Activated CD4-positive, CD25-positive, alpha-beta regulatory T cell treated with anti-CD3 and anti-CD28 coated beads, Interleukin-2, amount 50 U/mL, for 72 hours (primary cell): ENCODE data around the gene SDHAF3.
"Not testable (repeated sequence)": the region's sequence is repeated elsewhere in the genome, so short reads cannot be mapped to it uniquely, and the experiment has no call there.

Experiments
- DNase-seq: peaks from one replicate; pipeline ENCODE4 v3.0.0; 2021

Gene SDHAF3

GRCh38 chr7:97126483-97127171, 9.1 kb downstream of the SDHAF3 start:
- DNase-seq: no peak

DNA sequence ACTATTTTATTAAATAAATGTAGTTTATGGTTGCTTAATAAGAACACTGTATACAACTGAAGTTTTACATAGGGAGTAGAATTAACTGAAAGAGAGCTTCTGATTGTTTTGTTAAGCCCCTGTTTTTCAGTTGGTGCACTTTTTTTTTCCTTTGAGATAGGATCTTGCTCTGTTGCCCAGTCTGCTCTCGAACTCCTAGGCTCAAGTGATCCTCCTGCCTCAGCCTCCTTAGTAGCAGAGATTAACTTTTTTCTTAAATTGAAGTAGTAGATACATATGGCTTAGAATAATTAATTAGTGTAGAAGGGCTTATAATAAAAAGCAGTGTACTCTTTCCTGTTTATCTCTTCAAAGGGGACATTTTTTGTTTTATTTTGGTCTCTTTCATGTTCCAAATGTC, 11.2 kb downstream of the SDHAF3 start:
- no peak for DNase-seq

DNA sequence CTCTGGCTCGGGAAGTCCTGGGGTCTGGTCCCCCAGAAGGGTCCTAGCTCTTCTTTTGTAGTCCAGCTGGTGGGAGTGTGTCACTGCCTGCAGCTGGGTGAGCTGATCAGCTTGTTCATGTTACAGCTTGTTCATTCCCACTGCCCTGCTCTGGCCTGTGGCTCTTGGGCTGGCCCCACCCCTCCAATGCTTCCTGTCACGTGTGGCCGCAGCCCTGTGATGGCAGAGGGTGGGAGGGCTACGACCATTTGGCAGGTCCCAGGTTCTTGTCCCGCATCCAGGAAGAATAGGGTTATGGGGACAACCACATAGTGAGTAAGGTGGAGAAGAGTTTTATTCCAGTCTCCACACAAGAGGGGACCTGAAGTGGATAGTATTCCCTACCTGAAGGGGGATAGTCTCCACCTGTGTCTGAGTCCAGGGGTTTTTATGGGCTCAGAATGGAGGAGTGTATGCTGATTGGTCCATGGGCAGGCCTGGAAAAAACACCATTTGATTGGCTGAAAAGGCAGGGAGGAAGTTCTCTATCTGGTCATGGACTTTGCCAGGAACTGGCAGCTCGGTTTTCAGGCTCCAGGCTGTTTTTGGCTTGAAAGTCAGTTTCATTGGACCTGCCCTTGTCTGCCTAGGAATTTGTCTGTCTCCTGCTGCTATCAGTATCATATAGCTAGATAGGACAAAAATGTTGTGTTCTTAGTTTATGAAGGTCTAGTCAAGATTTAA, 13.1 kb downstream of the SDHAF3 start:
- no peak for DNase-seq

DNA sequence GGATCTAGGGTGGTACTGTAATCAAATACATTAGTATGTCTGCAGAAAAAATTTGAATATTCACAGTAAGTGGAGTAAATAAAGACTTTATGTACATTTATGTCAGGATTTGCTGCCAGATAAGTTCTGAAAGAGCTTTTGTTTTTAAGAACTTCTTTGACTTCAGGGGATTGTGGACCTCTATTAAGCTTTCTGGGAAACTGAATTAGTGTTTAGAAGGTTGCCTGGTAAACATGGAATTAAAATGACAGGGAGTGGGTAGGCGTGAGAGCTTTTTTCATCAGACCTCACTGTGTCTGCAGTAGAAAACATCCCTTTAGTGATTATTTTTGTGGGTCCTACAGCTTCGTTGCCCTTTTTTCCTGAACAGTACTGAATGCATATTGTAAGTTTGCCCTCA, 15.7 kb downstream of the SDHAF3 start:
- DNase-seq: no peak

GRCh38 chr7:97138830-97139229, 21.3 kb downstream of the SDHAF3 start:
- DNase-seq: no peak

DNA sequence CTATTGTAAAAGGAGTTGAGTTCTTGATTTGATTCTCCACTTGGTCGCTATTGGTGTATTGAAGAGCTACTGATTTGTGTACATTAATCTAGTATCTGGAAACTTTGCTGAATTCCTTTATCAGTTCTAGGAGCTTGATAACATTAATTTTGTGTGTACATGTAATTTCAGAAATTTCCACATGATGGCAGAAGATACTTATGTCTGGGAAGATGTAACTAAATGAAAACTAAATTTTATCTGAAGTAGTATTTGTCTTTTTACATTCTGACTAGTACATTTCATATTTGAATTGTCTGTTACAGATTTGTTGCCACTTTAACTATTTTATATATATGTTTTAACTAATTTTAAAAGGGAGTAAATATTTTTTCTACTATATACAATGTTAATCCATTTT, 27.6 kb downstream of the SDHAF3 start:
- no peak for DNase-seq

DNA sequence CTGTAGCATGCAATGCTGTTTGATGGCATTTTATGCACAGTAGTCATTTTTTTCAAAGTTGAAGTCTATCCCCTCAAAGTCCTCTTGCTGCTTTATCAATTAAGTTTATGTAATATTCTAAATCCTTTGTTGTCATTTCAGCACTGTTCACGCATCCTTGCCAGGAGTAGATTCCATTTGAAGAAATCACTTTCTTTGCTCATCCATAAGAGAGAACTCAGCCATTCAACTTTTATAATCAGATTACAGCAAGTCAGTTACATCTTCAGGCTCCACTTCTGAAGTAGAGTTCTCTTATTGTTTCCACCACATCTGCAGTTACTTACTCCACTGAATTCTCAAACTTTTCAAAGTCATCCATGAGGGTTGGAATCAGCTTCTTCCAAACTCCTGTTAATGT, 32.3 kb downstream of the SDHAF3 start:
- no peak for DNase-seq

DNA sequence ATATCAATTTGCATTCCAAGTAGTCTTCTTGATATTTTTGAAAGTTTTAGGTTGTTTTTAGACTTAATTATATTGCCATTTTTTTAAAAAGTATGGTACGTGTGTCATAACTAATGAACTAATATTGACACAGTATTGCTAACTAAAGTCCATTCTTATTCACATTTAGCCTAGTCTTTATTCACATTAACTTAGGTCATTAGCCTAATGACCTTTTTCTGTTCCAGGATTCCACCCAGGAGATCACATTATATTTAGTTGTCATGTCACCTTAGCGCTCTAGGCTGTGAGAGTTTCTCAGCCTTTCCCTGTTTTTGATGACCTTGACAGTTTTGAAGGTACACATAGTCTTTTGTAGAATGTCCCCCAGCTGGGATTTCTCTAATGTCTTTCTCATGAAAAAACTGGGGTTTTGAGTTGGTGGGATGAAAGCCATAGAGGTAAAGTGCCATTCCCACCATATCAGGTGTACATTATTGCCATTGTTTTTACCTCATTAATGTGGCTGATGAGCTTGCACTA, 38.5 kb downstream of the SDHAF3 start:
- DNase-seq: no peak

GRCh38 chr7:97159984-97160383, 42.5 kb downstream of the SDHAF3 start:
- DNase-seq: not testable (repeated sequence)

DNA sequence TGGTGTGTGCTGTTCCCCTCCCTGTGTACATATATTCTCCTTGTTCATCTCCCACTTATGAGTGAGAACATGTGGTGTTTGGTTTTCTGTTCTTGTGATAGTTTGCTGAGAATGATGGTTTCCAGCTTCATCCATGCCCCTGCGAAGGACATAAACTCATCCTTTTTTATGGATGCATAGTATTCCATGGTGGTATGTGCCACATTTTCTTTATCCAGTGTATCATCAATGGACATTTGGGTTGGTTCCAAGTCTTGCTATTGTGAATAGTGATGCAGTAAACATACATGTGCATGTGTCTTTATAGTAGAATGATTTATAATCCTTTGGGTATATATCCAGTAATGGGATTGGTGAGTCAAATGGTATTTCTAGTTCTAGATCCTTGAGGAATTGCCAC, 44.1 kb downstream of the SDHAF3 start:
- DNase-seq: not testable (repeated sequence)

DNA sequence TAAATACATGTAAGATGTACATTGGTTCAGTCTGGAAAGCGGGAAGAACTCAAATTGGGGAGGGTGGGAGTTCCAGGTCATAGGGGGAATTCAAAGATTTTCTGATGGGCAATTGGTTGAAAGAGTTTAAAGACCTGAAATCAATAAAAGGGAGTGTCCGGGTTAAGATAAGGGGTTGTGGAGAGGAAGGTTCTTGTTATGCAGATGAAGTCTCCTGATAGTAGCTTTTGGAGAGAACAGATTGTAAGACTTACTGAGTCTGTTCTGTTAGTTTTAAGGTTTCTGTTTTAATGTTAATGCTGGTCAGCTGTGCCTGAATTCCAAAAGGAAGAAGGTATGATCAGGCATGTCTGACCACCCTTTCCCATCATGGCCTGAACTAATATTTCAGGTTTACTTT, 48.8 kb downstream of the SDHAF3 start:
- no peak for DNase-seq

DNA sequence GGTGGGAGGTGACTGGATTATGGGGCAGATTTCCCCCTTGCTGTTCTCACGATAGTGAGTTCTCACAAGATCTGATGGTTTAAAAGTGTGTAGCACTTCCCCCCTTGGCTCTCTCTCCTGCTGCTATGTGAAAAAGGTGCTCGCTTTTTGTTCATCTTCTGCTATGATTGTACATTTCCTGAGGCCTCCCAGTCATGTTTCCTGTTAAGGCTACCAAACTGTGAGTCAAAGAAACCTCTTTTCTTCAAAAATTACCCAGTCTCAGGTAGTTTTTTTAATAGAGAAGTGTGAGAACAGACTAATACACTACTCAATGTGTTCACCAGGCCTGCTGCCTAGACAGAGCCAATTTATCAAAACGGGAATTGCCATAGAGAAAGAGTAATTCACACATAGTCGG, 49.7 kb downstream of the SDHAF3 start:
- DNase-seq: no peak

- DNase-seq: no peak
Observed at GRCh38 chr7:97167749-97168148, 50.3 kb downstream of the SDHAF3 start.

DNA sequence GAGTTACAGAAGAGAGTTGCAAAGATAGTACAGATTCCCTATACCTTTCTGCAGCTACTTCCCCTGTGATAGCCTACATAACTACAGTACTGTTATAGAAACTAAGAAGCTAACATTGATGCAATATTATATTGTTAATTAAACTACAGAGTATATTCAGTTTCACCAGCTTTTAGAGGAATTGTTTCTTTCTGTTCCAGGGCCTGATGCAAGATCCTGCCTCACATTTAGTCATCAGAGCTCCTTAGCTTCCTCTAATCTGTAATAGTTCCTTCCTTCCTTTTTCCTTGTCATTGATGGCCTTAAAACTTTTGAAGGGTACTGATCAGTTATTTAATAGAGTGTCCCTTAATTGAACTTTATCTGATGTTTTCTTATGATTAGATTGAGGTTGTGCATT, 56.8 kb downstream of the SDHAF3 start:
- no peak for DNase-seq

DNA sequence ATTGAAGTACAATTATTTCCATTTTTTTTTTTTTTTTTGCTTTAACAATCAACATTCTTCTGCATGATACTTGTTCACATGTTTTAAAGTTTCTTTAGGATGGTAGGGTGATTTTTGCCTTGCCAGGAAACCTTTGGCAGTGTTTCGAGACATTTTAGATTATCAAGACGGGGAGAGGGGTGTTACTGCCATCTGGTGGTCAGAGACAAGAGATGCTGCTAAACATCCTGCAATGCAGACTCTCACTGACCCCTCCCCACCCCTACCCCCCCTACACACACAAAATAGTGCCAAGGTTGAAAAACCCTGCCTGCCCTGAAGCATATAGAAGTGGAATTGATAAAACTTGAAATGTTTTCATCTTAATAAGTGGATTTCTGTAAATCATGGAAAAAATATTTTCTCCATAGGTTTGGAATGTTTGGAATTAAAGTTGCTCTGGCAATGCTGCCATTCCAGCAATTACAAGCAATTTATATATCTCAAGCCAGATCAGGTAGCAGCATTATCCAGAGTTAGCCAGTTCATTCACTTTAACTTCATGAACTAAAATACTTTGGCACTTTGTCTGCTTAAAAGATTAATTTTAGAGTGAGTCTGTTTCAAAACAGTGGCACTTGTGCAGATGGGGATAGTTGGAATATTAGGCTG, 62.1 kb downstream of the SDHAF3 start:
- no peak for DNase-seq

DNA sequence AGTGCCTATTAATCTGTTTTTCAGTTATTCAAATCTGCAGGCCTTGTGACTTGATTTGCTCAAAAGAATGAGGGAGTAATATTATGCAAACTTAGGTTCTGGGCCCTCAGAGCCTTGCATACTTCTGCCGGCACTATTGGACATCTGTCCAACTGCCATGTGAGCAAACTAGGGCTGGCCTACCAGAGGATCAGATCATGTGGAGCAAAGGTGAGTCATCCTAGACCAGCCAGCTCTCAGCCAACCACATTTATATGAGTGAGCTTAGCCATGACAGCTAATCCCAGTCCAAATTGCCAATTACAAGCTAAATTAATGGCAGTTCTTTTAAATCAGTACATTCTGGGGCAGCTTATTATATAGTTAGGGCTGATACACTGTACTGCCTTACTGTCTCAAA, 69.6 kb downstream of the SDHAF3 start:
- no peak for DNase-seq

DNA sequence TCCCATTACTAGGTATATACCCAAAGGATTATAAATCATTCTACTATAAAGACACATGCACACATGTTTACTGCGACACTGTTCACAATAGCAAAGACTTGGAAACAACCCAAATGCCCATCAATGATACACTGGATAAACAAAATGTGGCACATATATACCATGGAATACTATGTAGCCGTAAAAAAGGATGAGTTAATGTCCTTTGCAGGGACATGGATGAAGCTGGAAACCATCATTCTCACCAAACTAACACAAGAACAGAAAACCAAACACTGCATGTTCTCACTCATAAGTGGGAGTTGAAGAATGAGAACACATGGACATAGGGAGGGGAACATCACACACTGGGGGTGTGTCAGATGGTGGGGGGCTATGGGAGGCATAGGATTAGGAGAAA, 78.7 kb downstream of the SDHAF3 start:
- DNase-seq: not testable (repeated sequence)

DNA sequence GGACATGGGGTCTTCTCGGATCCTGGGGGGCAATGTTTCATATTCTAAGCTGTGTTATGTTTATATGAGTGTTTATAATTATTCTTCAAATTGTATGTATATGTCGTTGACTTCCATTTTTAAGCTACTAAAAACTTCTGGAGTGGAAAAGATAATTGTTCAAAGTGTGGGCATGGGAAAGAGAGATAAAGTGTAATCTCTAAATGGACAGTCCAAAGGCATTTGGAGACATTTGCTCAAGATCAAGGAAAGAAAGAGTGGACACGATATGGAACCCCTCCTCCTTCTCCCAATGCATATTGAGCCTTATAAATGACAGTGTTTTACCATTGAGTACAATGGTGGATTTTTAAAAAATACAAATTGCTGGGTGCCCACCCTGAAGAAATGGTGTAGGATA, 81.1 kb downstream of the SDHAF3 start:
- DNase-seq: no peak

DNA sequence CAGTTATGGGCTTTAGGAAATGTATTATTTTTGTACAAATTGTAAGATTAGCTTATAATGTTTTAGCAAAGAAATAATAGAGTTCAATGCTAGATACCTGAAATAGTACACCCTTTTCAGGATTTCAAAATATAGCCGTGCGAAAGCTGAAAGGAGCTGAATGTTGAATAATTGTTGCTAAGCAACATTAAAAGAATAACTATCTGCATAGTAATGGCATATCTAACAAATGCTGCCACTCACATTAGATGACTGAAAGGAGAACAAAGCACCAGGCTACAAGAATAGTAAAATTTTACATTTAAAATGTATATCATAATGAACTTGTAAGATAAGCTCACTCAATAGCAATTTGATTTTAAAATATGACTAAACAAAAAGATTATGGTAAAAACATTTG, 82.5 kb downstream of the SDHAF3 start:
- DNase-seq: no peak

DNA sequence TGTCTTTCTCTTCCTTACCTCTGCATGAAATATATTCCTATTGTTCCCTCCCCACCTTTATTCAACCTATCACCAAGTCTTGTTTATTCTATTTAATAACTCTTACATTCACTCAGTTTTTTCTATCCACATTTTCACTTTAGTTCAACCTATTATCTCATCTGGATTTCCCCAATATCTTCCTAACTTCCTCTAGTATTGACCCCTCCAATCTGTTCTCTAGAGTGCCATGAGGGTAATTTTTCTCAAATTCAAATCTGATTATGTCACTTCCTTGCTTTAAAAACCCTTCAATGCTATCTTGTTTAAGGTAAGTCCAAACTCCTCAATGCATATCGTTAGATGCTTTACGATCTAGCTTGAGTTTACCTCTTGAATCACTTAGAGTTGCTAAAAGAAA, 86.5 kb downstream of the SDHAF3 start:
- no peak for DNase-seq

DNA sequence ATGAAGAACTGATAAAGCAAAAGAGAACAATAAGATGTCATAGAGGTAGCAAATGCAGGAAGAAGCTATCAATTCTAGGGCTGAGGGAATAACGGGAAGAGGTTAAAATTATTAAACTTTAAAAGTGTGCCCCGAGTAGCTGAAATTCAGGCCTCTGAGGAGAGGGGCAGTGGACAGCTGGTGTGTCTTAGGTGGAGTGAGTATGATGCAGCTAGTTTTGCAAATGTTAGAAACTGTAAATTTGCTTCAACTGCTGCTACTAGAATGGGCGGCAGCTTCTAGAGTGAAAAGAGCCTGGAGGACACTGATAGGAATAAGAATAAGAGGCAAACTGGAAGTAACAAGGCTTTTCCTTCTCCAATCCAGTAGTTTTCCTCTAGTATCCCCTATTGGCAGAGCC, 87.3 kb downstream of the SDHAF3 start:
- DNase-seq: no peak

DNA sequence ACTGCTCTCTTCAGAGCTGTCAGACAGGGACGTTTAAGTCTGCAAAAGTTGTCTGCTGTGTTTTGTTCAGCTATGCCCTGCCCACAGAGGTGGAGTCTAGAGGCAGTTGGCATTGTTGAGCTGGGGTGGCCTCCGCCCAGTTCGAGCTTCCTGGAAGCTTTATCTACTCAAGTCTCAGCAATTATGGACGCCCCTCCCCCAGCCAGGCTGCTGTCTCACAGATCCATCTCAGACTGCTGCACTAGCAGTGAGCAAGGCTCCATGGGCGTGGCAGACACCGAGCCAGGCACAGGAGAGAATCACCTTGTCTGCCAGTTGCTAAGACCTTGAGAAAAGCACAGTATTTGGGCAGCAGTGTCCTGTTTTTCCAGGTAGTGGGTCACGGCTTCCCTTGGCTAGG, 98.1 kb downstream of the SDHAF3 start:
- no peak for DNase-seq

- no peak for DNase-seq
Observed at GRCh38 chr7:97218767-97219166, 101.3 kb downstream of the SDHAF3 start.

DNA sequence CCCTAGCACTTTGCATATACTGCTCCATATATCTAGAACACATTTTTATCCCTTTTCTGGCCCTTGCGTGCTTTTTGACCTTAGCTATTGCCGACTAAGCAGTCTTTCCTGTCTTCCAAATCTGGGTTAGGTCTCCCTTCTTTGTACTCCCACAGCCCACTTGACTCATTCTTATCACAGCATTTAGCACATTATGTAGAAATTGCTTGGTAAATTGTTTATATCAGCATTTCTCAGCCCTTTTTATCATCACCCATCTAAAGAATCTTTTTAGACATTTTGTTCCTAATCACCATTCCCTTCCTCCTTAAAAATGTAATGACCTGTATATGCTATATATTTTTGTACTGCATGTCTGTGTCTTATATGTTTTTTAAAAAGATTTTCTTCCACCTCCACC, 101.7 kb downstream of the SDHAF3 start:
- DNase-seq: no peak
